C1 segment of cervical spinal cord (tissue), 14 donors: ENCODE results near the gene CIZ1.
A peak's percentile ranks its signal among the peaks of the same experiment; 100 is the strongest.

Source experiments
- DNase-seq, 14 donors: peaks; one replicate each; lab custom pipeline; 2025; lab: John Stamatoyannopoulos, UW

Gene CIZ1

GRCh38 chr9:128190013-128190412 lies 1.4 kb downstream of the CIZ1 start:
- DNase-seq, result no peak

GRCh38 chr9:128188209-128188608 lies 3.2 kb downstream of the CIZ1 start:
- DNase-seq, result no peak

- no peak for DNase-seq
Observed at GRCh38 chr9:128187361-128187760, 4.0 kb downstream of the CIZ1 start.

- DNase-seq, result no peak
Observed at GRCh38 chr9:128185979-128186965, 5.1 kb downstream of the CIZ1 start.

- no peak for DNase-seq
Observed at GRCh38 chr9:128182893-128183588, 8.3 kb downstream of the CIZ1 start.

- peak in 4 of 14 donors; percentile 5 to 46 (median 18) for DNase-seq
Observed at GRCh38 chr9:128181480-128181879, 9.9 kb downstream of the CIZ1 start.

- no peak for DNase-seq
Observed at GRCh38 chr9:128180447-128180846, 10.9 kb downstream of the CIZ1 start.

- no peak for DNase-seq
Observed at GRCh38 chr9:128180001-128180400, 11.4 kb downstream of the CIZ1 start.

- DNase-seq, result no peak
Observed at GRCh38 chr9:128178806-128179431, 12.5 kb downstream of the CIZ1 start.

- DNase-seq, result no peak
Observed at GRCh38 chr9:128175726-128176125, 15.6 kb downstream of the CIZ1 start.

- DNase-seq, result no peak
Observed at GRCh38 chr9:128175102-128175563, 16.2 kb downstream of the CIZ1 start.

GRCh38 chr9:128174062-128174461 lies 17.3 kb downstream of the CIZ1 start:
- DNase-seq, result no peak

- DNase-seq, result no peak
Observed at GRCh38 chr9:128169925-128170324, 21.4 kb downstream of the CIZ1 start.

- no peak for DNase-seq
Observed at GRCh38 chr9:128169492-128169891, 21.9 kb downstream of the CIZ1 start.

- DNase-seq, result peak in 1 of 14 donors; percentile 55
Observed at GRCh38 chr9:128168731-128169308, 22.6 kb downstream of the CIZ1 start.

GRCh38 chr9:128167209-128167608 lies 24.2 kb downstream of the CIZ1 start:
- no peak for DNase-seq

- DNase-seq, result no peak
Observed at GRCh38 chr9:128166169-128166568, 25.2 kb downstream of the CIZ1 start.

- DNase-seq, result no peak
Observed at GRCh38 chr9:128164307-128164885, 27.0 kb downstream of the CIZ1 start.

GRCh38 chr9:128163523-128164306 lies 27.7 kb downstream of the CIZ1 start:
- no peak for DNase-seq

- DNase-seq, result no peak
Observed at GRCh38 chr9:128163027-128163515, 28.3 kb downstream of the CIZ1 start.
